Left kidney (tissue), 2 donors: ENCODE results near the gene CREBL2. TPM values are rescaled to one million over a fixed set of nuclear protein-coding genes. Genes with fewer than 3 reads are reported as not detected.
"Not testable (repeated sequence)": the region's sequence is repeated elsewhere in the genome, so short reads cannot be mapped to it uniquely, and the experiment has no call there.

Experiments
- DNase-seq: peaks from one replicate; pipeline ENCODE4 v3.0.0-alpha.2; 2013
- polyA plus RNA-seq: library from polyadenylated mRNA; unstranded; fragments of 120-200 nt; gene quantifications from one replicate; pipeline ENCODE4 v1.2.1, GENCODE V29; 2013; ENCODE audit not compliant: insufficient read length

Gene CREBL2
- polyA plus RNA-seq, 1 donor: 35.3 TPM

DNA sequence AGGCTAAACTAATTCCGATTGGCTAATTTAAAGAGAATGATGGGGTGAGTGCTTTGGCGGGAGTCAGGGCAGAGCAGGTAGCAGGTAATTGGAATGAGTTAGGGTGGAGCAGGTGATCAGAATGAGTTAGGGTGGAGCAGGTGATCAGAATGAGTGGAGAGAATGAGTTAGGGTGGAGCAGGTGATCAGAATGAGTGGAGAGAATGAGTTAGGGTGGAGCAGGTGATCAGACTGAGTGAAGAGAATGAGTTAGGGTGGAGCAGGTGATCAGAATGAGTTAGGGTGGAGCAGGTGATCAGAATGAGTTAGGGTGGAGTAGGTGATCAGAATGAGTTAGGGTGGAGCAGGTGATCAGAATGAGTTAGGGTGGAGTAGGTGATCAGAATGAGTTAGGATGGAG is 15.7 kb upstream of the CREBL2 start:
- not testable (repeated sequence) for DNase-seq

DNA sequence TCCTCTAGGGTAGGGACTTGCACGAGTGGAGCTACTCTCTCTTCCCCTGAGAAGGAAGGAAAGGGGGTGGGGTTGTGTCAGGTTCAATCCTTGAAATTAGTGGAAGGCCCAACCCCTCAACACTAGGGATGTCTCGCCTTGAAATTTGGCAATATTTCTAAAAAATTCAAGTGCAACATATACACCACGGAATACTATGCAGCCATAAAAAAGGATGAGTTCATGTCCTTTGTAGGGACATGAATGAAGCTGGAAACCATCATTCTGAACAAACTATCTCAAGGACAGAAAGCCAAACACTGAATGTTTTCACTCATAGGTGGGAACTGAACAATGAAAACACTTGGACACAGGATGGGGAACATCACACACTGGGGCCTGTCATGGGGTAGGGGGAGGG is 15.1 kb upstream of the CREBL2 start:
- not testable (repeated sequence) for DNase-seq

- DNase-seq: no peak
These were observed 12.8 kb upstream of the CREBL2 start for GRCh38 chr12:12598864-12599263.

DNA sequence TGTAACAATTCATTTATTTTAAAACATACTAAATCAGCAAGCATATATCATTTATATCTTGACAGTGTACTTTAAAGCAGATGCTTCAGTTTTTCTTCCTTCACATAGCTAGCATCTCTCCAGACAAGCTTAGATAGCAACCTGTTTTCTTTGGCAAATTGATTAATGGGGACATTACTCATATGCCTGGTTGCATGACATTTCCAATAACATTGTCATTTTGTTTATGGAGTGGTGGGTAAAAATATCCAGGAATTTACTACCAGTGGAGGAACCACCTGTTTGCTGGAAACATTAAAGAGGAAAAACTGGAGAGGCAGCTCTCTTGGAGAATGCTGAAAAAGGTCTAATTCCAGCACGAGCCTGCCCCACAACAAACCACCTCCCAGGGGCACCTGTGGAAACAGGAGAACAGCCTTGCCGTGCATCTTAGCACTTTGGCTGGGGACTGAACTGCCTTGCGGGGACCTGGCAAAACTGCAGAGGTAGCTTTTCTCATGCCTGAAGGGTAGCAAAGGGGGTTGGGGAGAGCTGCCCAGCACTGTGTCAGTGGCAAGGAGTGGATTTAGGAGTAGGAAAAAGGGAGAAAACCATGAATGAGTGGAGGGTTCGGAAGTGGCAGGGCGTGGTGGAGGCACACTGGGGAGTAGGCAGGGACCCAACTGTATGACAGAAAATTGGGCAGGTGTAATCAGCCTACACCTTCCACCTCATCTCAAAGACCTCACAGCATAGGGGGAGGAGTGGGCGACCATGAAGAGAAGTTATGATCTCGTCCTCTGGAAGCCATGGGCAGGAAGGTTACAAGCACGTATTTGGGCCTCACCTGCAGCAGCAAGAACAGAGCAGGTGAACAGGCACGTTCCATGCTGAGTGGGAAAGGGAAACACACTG is 11.7 kb upstream of the CREBL2 start:
- DNase-seq: no peak

DNA sequence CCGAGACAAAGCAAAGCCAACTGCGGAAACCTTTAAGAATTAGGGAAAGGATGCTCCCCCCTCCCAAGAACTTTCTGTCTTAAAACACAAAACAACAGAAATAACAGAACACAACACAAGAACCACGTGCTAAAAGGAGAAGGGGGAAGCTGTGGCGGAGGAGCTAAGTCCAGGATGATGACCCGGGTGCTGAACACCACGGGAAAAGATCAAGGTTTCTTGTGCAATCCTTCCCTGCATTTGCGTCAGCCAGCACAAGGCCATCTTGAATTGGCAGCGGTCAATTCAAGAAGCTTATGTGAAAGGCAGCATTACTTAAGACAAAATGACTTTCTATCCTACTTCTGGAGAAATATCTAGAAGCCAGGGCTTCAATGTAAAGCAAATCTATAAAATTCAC is 11.0 kb upstream of the CREBL2 start:
- DNase-seq: no peak

GRCh38 chr12:12604740-12605139 is 6.9 kb upstream of the CREBL2 start:
- DNase-seq: no peak

DNA sequence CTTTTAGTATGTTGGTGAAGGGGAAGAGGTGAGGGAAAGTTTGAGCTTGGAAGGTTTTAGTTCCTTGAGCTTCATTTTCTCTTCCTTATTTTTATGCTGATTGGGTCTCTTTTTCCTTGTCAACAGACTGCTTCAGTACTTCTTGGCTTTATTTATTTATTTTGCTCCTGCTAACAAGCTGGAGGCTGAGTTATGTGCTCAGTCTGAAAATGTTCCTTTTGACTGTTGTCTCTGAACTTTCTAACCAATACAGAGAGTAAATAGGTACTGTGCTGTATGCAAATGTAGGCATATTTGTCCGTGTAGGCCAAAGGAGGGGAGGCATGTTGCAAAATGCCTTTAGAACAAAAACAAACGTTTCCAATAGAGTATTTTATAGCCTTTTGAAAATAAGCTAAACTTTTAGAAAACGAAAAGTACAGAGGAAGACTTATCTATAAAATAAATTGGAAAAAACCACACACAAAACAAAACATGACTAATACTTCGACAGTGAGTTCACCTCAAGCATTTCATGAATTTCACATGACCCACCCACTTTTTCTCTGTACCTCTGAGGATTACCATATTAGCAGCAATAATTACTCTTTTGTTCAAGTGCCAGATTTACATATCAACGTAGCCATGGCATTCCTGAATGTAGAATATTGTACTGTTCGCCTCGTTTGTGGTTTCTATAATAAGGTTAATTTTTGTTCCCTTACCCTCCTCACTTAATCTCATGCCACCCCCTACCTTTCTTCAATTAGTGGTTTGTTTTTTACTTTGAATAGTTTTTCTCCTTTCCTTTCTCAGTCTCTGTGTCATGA is 4.7 kb upstream of the CREBL2 start:
- no peak for DNase-seq

- no peak for DNase-seq
These were observed 3.1 kb upstream of the CREBL2 start for GRCh38 chr12:12608557-12608957.

- DNase-seq: no peak
These were observed 2.0 kb upstream of the CREBL2 start for GRCh38 chr12:12609692-12610091.

- no peak for DNase-seq
These were observed 965 bp upstream of the CREBL2 start for GRCh38 chr12:12610711-12611110.

DNA sequence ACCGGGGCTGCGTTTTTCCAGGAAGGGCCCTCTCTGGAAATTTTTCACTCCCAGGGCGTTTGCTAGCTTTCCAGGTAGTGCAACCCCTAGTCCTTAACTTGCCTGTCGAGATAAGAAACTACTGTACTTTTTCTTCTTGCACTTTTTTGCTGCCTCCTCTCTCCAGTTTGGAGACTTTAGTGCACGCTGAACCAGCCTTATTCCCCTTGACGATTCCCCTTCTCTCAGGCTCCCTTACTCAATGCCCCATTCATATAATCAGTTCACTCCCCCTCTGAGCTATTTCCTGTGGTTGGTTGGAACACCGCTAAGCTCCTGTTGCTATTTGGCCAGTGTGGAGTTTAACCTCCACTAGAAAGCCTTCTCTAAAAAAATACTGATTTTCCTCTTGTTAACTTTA is 682 bp downstream of the CREBL2 start:
- DNase-seq: peak; percentile 44

GRCh38 chr12:12613344-12613743 is 1.7 kb downstream of the CREBL2 start:
- no peak for DNase-seq

DNA sequence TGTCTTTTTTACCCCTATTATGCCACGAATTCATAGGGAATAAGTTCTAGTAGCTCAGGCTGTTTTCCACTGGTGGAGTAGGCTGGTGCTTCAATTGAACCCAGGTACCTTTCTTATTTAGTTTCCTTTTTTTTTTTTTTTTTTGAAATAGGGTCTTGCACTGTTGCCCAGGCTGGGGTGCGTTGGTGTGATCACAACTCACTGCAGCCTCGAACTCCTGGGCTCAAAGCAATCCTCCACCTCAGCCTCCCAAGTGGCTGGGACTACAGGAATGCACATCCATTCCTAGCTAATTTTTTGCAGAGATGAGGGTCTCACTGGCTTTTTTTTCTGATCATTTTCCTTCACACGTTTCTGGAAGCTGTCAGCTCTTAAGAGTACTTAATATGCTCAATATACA is 2.7 kb downstream of the CREBL2 start:
- no peak for DNase-seq

DNA sequence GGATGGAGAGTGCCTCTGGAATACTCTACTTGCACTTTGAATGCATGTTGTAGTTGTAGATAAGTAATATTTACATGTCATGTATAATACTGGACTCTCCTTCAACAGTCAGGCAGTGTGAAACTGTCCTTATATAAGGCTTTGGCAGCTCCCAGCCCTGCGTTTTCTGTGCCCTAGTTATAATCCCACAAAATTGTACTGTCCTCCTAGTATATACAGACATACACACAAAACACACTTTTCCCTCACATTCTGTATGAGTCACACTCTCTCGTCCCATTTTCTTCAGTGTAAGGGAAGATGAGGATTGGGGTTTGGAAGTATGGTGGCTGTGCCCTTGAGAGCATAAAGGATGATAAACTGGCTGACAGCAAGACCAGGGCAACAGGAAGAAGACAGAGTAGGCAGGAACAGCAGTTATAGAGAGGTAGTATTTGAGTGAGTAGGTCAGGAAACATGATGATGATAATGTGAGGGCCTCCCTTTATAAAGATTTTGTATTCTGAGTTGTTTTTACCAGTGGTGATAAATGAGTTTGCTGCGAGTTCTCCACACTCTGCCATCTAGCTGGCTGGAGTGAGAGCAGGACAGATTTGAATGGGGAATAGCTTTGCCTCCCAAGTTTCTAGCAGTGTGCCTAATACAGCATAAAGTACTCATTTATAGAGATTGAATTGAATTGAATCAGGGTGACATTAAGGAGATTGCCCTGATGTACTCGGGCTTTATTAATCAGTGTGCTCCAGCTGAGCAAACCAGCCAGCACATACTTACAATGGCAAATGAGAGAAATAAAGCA is 5.0 kb downstream of the CREBL2 start:
- no peak for DNase-seq

DNA sequence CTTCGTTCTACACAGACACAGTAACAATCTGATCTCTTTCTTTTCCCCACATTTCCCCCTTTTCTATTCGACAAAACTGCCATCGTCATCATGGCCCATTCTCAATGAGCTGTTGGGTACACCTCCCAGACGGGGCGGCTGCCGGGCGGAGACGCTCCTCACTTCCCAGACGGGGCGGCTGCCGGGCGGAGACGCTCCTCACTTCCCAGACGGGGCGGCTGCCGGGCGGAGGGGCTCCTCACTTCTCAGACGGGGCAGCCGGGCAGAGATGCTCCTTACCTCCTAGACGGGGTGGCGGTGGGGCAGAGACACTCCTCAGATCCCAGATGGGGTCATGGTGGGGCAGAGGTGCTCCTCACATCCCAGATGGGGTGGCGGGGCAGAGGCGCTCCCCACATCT is 6.4 kb downstream of the CREBL2 start:
- DNase-seq: not testable (repeated sequence)

- no peak for DNase-seq
These were observed 9.1 kb downstream of the CREBL2 start for GRCh38 chr12:12620730-12621315.

GRCh38 chr12:12622418-12622817 is 10.7 kb downstream of the CREBL2 start:
- no peak for DNase-seq

DNA sequence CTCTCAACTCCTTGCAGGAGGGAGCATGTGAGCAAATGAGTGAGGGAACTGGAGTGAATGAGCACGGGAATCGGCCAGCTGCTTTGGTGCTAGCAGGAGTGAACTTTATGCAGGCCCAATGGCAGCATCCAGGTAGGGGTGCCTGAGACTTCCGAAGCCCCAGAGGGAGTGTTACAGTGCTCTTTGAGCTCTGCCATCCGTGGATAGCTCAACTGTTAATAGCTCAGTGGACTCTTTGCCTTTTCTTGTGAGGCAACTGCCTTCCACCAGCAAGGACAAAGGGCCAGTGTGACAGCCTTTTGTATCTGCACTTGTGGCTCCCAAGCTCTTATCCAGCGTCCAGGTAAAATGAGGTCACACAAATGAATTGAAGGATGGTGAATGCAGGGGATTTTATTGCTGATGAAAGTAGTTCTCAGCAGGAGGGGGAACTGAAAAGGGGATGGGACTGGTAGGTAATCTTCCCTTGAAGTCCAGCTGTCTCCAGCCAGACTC is 12.9 kb downstream of the CREBL2 start:
- DNase-seq: no peak

- no peak for DNase-seq
These were observed 14.8 kb downstream of the CREBL2 start for GRCh38 chr12:12626471-12626870.

- DNase-seq: no peak
These were observed 15.7 kb downstream of the CREBL2 start for GRCh38 chr12:12627308-12627827.

- no peak for DNase-seq
These were observed 16.3 kb downstream of the CREBL2 start for GRCh38 chr12:12628013-12628412.

DNA sequence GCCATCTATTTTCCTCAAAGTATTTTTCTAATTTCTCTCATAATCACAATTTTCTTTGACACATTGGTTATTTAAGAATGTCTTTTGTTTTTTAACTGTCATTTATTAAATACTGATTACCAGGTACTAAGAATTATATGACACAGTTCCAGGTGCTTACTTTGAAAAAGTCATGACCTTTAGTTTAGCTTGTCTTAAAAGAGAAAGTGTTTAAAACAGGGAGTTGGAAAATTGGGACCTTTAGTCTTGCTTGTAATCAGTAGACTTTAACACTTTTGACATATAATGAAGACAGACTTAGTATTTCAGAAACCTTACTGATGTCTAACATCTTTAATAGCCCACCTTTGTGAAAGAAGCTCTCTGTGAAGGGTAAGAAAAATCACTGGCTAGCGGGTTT is 19.2 kb downstream of the CREBL2 start:
- no peak for DNase-seq
